ENCODE measurements around the gene PLD4.

The PLD4 gene

GRCh38 chr14:104936361-104937155 is 11.9 kb downstream of the PLD4 start:
- H3K9ac ChIP-seq (ENCODE audit: low read length) = no peak overlapping the region
- H3K79me2 ChIP-seq (ENCODE audit: insufficient read depth, low read length) = no peaks in the 10 kb centered on the region
- no peaks in the 10 kb centered on the region for H3K36me3 ChIP-seq (ENCODE audit: low read length)
- H3K4me3 ChIP-seq (ENCODE audit: insufficient read depth, low read length, poor library complexity, severe bottlenecking) = no peak overlapping the region
- H3F3A ChIP-seq (ENCODE audit: insufficient read depth) = no peaks in the 10 kb centered on the region
- TF ChIP-seq CTCF (IDR thresholded peaks at IDR 0.05; ENCODE audit: insufficient read depth, low read length, poor library complexity, severe bottlenecking) (no peak), EZH2phosphoT487 (conservative IDR thresholded peaks at IDR 0.05; ENCODE audit: low read length) (no peak)
- H4K20me1 ChIP-seq (ENCODE audit: low read depth, low read length) = no peaks in the 10 kb centered on the region
- H3K4me2 ChIP-seq (ENCODE audit: low read depth, low read length, poor library complexity, severe bottlenecking) = no peak overlapping the region
- H3K9me3 ChIP-seq (ENCODE audit: insufficient read depth, low read length) = no peaks in the 10 kb centered on the region
- H2AFZ ChIP-seq (ENCODE audit: low read depth, low read length, severe bottlenecking) = no peak overlapping the region
- no peaks in the 10 kb centered on the region for H3K27me3 ChIP-seq (ENCODE audit: low read length)
- no peaks in the 10 kb centered on the region for H3K9me2 ChIP-seq (replicated peaks; ENCODE audit: insufficient read depth, low read length)
- no peak overlapping the region for H3K27ac ChIP-seq (ENCODE audit: low read depth, low read length)

- Histone ChIP-seq H3K9ac (ENCODE audit: low read length) (no peak overlapping the region), H3K27me3 (ENCODE audit: low read length) (no peaks in the 10 kb centered on the region), H3K36me3 (ENCODE audit: low read length) (no peaks in the 10 kb centered on the region), H3F3A (ENCODE audit: insufficient read depth) (no peaks in the 10 kb centered on the region), H4K20me1 (ENCODE audit: low read depth, low read length) (no peaks in the 10 kb centered on the region), H2AFZ (ENCODE audit: low read depth, low read length, severe bottlenecking) (no peak overlapping the region), H3K79me2 (ENCODE audit: insufficient read depth, low read length) (no peaks in the 10 kb centered on the region), H3K9me2 (replicated peaks; ENCODE audit: insufficient read depth, low read length) (no peaks in the 10 kb centered on the region), H3K4me2 (ENCODE audit: low read depth, low read length, poor library complexity, severe bottlenecking) (no peak overlapping the region), H3K27ac (ENCODE audit: low read depth, low read length) (no peak overlapping the region), H3K9me3 (ENCODE audit: insufficient read depth, low read length) (no peaks in the 10 kb centered on the region), H3K4me3 (ENCODE audit: insufficient read depth, low read length, poor library complexity, severe bottlenecking) (no peak overlapping the region)
- TF ChIP-seq EZH2phosphoT487 (conservative IDR thresholded peaks at IDR 0.05; ENCODE audit: low read length) (no peak), CTCF (IDR thresholded peaks at IDR 0.05; ENCODE audit: insufficient read depth, low read length, poor library complexity, severe bottlenecking) (no peak)
Observed at GRCh38 chr14:104937161-104937560, 12.5 kb downstream of the PLD4 start.

- Histone ChIP-seq H3K9me2 (replicated peaks; ENCODE audit: insufficient read depth, low read length) (no peaks in the 10 kb centered on the region), H3K36me3 (ENCODE audit: low read length) (no peaks in the 10 kb centered on the region), H3K4me2 (ENCODE audit: low read depth, low read length, poor library complexity, severe bottlenecking) (no peak overlapping the region), H3K27ac (ENCODE audit: low read depth, low read length) (no peak overlapping the region), H3F3A (ENCODE audit: insufficient read depth) (no peaks in the 10 kb centered on the region), H3K9ac (ENCODE audit: low read length) (no peak overlapping the region), H3K27me3 (ENCODE audit: low read length) (no peaks in the 10 kb centered on the region), H3K79me2 (ENCODE audit: insufficient read depth, low read length) (no peaks in the 10 kb centered on the region), H2AFZ (ENCODE audit: low read depth, low read length, severe bottlenecking) (no peak overlapping the region), H4K20me1 (ENCODE audit: low read depth, low read length) (no peaks in the 10 kb centered on the region), H3K4me3 (ENCODE audit: insufficient read depth, low read length, poor library complexity, severe bottlenecking) (no peak overlapping the region), H3K9me3 (ENCODE audit: insufficient read depth, low read length) (no peaks in the 10 kb centered on the region)
- TF ChIP-seq EZH2phosphoT487 (conservative IDR thresholded peaks at IDR 0.05; ENCODE audit: low read length) = no peak
- no peak for TF ChIP-seq CTCF (IDR thresholded peaks at IDR 0.05; ENCODE audit: insufficient read depth, low read length, poor library complexity, severe bottlenecking)
Observed at GRCh38 chr14:104937694-104938365, 13.2 kb downstream of the PLD4 start.
